Measurements from ENCODE around the gene HIPK2. TPM values are rescaled to one million over a fixed set of nuclear protein-coding genes. Genes with fewer than 3 reads are reported as not detected.

HIPK2 gene
- total and polyA plus RNA-seq, 8 donors, result 25.1 to 61.8 (median 30.4) TPM

DNA sequence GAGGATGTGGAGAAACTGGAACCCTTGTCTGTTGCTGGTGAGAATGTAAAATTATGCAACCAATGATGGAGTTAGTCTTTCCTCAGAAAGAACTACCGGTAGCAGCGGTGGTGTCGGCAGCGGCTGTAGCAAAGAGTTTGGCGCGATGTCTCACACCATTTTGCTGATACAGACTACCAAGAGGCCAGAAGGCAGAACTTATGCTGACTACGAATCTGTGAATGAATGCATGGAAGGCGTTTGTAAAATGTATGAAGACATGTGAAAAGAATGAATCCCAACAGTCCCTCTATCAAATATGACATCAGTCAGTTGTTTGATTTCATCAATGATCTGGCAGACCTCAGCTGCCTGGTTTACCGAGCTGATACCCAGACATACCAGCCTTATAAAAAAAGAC is 243.7 kb downstream of the HIPK2 start:
- Histone ChIP-seq H3K4me1 (no peaks in the 10 kb centered on the region), H3K27me3 (no peaks in the 10 kb centered on the region), H3K4me3 (no peak overlapping the region), H3K9me3 (no peaks in the 10 kb centered on the region), H3K36me3 (no peaks in the 10 kb centered on the region), H3K27ac (no peak overlapping the region)
- ATAC-seq, result no peak
- DNase-seq, result no peak
- intact Hi-C loops (cut with DNase I), result no loop called here
- TF ChIP-seq, protein P1, sequence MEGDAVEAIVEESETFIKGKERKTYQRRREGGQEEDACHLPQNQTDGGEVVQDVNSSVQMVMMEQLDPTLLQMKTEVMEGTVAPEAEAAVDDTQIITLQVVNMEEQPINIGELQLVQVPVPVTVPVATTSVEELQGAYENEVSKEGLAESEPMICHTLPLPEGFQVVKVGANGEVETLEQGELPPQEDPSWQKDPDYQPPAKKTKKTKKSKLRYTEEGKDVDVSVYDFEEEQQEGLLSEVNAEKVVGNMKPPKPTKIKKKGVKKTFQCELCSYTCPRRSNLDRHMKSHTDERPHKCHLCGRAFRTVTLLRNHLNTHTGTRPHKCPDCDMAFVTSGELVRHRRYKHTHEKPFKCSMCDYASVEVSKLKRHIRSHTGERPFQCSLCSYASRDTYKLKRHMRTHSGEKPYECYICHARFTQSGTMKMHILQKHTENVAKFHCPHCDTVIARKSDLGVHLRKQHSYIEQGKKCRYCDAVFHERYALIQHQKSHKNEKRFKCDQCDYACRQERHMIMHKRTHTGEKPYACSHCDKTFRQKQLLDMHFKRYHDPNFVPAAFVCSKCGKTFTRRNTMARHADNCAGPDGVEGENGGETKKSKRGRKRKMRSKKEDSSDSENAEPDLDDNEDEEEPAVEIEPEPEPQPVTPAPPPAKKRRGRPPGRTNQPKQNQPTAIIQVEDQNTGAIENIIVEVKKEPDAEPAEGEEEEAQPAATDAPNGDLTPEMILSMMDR (IDR thresholded peaks at IDR 0.05), result no peak

DNA sequence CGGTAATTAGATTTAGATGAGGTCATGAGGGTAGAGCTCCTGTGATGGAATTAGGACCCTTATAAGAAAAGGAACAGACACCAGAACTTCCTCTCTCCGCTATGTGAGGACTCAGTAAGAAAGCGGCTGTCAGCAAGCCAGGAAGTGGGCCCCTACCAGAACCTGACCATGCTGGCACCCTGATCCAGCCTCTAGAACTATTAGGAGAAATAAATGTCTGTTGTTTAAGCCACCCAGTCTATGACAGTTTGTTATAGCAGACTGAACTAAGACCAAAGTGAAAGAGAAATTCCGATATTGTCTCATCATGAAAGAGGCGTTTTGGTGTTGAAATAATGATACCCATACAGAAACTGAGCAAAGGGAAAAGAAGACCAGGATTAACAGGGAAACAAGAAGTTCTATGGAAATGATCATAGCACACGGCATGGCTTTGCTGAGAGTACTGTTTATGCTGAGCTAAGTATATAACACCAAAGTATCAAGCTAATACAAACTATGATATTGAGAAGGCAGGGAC is 245.1 kb downstream of the HIPK2 start:
- Histone ChIP-seq H3K27ac (no peak overlapping the region), H3K4me3 (no peak overlapping the region), H3K4me1 (no peaks in the 10 kb centered on the region), H3K36me3 (no peaks in the 10 kb centered on the region), H3K27me3 (no peaks in the 10 kb centered on the region), H3K9me3 (no peaks in the 10 kb centered on the region)
- TF ChIP-seq, protein P1 (IDR thresholded peaks at IDR 0.05), result no peak
- ATAC-seq (no peak), DNase-seq (no peak)
- intact Hi-C loops (cut with DNase I), result no loop called here

DNA sequence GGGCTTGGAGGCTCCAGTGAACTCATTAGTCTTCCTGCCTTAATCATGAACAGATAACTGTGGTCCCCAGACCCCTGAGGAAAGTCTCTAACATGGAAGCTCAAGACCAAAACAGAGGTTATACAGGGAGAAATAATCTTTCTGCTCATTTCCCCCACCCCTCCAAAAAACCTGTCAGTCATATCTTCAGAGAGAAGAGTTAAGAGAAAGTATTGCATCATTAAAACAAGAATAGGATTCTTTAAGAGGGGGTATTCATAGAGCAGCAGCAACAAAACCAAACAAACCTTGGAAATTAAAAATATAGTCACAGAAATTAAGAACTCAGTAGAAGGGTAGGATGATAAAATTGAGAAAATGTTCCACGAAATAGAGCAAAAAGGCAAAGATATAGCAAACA is 246.7 kb downstream of the HIPK2 start:
- TF ChIP-seq, protein P1 (IDR thresholded peaks at IDR 0.05), result no peak
- Histone ChIP-seq H3K27me3 (no peaks in the 10 kb centered on the region), H3K27ac (no peak overlapping the region), H3K9me3 (no peaks in the 10 kb centered on the region), H3K4me1 (no peaks in the 10 kb centered on the region), H3K4me3 (no peak overlapping the region), H3K36me3 (no peaks in the 10 kb centered on the region)
- DNase-seq, result no peak
- intact Hi-C loops (cut with DNase I), result no loop called here
- no peak for ATAC-seq

DNA sequence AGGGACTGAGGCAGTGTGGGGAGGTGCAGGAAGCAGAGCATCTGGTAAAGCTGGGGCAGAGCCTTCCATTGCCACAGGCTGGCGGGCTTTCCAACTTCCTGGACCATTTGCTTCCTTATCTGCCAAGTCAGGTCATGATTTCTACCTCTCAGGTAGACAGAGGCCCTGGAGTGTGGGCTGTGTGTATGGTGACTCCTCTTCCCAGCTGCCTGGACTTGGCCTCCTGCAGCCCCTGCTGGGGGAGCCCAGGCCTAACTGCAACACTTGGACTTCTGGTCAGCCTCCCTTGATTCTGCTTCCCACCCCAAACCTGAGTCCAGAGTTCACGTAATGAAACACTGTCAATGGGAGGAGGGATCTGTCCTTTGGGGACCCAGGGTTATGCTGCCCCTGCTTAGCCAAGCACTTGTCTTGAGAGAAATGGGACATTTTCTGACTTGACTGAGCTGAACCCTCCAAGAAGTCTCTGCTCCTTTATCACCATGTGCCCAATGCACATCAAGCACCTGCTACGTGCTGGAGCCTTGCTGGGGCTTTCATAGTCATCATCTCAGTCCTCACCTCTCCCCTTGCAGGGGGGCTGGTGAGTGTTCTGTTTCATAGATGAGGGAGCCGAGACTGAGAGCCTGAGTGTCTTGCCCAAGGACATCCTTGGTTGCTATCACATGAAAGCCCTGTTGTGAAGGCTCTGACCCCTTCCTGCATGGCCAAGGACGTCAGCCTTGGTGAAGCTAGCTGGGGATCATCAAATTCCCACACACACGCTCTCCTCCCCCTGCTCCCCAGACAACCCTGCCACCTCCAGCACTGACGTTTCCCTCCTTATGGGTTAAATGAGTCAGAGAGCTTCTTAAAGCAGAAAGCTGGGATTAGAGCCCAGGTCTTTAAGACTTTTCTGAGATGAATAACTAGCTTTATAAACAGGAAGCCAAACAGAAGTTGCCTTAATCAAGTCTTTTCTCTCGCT is 250.9 kb downstream of the HIPK2 start:
- H3K4me1 ChIP-seq, result no peaks in the 10 kb centered on the region
- H3K36me3 ChIP-seq, result no peaks in the 10 kb centered on the region
- ATAC-seq (peak; percentile 67), DNase-seq (no peak)
- no peak overlapping the region for H3K4me3 ChIP-seq
- no peak overlapping the region for H3K27ac ChIP-seq
- TF ChIP-seq, protein P1 (IDR thresholded peaks at IDR 0.05), result no peak
- no peaks in the 10 kb centered on the region for H3K9me3 ChIP-seq
- intact Hi-C loops (cut with DNase I), result no loop called here
- H3K27me3 ChIP-seq, result peaks cover 22 to 40% of the 10 kb centered on the region in 2 donors

DNA sequence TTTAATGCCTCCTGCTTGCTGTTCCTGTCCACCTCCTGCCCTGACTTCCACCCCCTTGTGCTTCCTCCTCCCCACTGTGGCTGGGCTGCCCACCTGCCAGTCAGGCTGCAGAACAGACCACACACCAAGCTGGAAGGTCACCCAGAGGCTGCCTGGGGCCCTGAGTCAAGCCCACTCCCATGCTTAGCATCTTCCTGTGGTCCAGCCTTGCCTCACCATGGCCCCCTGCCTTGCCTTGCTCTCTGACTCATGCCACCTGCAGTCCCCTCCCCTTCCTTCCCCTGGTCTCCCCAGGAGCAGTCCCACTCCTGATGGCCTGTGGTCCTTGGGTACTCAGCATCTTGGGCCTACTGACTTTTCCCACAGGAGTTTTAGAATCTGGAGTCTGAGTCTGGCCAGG is 252.0 kb downstream of the HIPK2 start:
- Histone ChIP-seq H3K27ac (no peak overlapping the region), H3K4me1 (no peaks in the 10 kb centered on the region), H3K4me3 (no peak overlapping the region), H3K9me3 (no peaks in the 10 kb centered on the region), H3K36me3 (no peaks in the 10 kb centered on the region), H3K27me3 (peaks cover 27 to 49% of the 10 kb centered on the region in 2 donors)
- ATAC-seq (no peak), DNase-seq (no peak)
- intact Hi-C loops (cut with DNase I), result no loop called here
- TF ChIP-seq, protein P1 (IDR thresholded peaks at IDR 0.05), result no peak

All from left lung (tissue), 10 donors.